ENCODE data around the gene ITGB1BP1.

The ITGB1BP1 gene

DNA sequence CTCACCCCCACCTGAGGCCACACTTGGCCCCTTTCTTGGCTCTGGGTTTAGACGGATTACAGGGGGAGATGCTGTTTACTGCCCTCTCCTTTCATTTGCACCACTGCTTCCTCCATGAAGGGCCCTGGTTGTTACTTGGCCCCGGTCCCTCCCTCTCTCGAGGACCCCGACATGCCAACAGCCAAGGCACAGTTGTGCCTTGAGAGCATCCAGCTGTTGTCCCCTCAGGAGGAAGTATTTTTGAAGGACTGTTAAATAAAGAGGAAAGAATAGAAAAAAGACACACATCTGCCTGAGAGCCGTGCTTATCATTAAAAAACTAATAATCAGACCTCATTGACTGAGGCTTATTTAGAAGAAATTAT is 44.0 kb downstream of the ITGB1BP1 start:
- TF ChIP-seq, protein P1, sequence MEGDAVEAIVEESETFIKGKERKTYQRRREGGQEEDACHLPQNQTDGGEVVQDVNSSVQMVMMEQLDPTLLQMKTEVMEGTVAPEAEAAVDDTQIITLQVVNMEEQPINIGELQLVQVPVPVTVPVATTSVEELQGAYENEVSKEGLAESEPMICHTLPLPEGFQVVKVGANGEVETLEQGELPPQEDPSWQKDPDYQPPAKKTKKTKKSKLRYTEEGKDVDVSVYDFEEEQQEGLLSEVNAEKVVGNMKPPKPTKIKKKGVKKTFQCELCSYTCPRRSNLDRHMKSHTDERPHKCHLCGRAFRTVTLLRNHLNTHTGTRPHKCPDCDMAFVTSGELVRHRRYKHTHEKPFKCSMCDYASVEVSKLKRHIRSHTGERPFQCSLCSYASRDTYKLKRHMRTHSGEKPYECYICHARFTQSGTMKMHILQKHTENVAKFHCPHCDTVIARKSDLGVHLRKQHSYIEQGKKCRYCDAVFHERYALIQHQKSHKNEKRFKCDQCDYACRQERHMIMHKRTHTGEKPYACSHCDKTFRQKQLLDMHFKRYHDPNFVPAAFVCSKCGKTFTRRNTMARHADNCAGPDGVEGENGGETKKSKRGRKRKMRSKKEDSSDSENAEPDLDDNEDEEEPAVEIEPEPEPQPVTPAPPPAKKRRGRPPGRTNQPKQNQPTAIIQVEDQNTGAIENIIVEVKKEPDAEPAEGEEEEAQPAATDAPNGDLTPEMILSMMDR (IDR thresholded peaks at IDR 0.05; ENCODE audit: low read length), result no peak
- no peak for TF ChIP-seq EZH2 (IDR thresholded peaks at IDR 0.05; ENCODE audit: borderline replicate concordance, low read length)
- H3K36me3 ChIP-seq (ENCODE audit: insufficient read depth, low read length), result no peaks in the 10 kb centered on the region
- no peaks in the 10 kb centered on the region for H3K79me2 ChIP-seq (ENCODE audit: insufficient read depth, low read length)
- no peak overlapping the region for H3K9ac ChIP-seq (ENCODE audit: low read length)
- H2AFZ ChIP-seq (ENCODE audit: low read length), result no peak overlapping the region
- 0 out of 2 replicates have a peak, but pooled peaks cover 10% of the 10 kb centered on the region for H3K27me3 ChIP-seq (ENCODE audit: insufficient read depth, low read length)
- no peak overlapping the region for H3K4me3 ChIP-seq (ENCODE audit: low read depth, low read length, poor library complexity, severe bottlenecking)
- H3K9me3 ChIP-seq (ENCODE audit: low read length), result no peaks in the 10 kb centered on the region
- no peaks in the 10 kb centered on the region for H3K9me2 ChIP-seq (ENCODE audit: low read depth, low read length)
- H3K27ac ChIP-seq (ENCODE audit: low read depth, low read length, poor library complexity, severe bottlenecking), result no peak overlapping the region
- no peak overlapping the region for H3K4me2 ChIP-seq (ENCODE audit: low read length)
- H4K20me1 ChIP-seq (ENCODE audit: insufficient read depth, low read length), result no peaks in the 10 kb centered on the region
- H3K4me1 ChIP-seq (ENCODE audit: insufficient read depth, low read length, severe bottlenecking), result no peaks in the 10 kb centered on the region
- H3F3A ChIP-seq (ENCODE audit: insufficient read depth, low read length), result no peaks in the 10 kb centered on the region

DNA sequence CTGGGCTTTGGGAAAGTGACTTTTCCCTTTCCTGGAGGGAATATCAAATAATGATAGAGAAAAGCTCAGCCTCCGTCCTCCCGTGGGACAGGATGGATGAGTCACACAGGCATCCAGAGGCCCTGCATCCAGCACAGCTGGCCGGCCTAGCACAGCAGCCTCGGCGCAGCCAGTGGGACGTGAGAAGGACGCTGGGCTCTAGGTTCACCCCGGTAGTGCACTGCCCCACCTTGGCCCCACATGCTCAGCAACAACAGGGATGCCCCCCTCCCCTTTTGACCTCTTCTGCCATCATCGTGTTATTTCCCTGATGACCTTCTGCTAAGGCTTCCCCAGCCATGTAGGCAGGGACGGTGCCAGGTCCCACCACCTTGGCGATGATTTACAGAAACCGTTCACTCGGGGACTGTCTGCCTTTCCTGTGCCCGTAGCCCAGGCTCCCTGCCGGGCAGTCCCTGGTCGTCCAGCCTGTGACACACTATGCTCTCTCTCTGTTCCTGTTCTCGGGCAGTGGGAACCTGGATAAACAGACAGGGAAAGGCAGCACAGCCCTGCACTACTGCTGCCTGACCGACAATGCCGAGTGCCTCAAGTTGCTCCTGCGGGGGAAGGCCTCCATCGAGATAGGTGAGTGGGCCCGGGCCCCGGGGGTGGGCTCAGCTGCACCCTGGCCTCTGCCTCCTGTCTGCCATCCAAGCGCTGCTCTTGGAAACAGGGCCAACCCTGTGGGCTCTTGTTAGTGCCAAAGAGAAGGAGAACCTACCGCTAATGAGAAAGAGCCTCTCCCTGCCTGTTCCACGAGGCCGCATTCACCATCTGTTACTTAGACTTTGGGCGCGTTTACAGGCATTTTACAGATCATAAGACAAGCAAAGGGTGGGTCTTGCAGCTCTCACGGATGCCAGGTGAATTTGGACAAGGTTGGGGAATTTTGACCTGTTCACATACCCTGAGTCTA is 44.6 kb downstream of the ITGB1BP1 start:
- Histone ChIP-seq H3F3A (ENCODE audit: insufficient read depth, low read length) (no peaks in the 10 kb centered on the region), H3K36me3 (ENCODE audit: insufficient read depth, low read length) (no peaks in the 10 kb centered on the region)

DNA sequence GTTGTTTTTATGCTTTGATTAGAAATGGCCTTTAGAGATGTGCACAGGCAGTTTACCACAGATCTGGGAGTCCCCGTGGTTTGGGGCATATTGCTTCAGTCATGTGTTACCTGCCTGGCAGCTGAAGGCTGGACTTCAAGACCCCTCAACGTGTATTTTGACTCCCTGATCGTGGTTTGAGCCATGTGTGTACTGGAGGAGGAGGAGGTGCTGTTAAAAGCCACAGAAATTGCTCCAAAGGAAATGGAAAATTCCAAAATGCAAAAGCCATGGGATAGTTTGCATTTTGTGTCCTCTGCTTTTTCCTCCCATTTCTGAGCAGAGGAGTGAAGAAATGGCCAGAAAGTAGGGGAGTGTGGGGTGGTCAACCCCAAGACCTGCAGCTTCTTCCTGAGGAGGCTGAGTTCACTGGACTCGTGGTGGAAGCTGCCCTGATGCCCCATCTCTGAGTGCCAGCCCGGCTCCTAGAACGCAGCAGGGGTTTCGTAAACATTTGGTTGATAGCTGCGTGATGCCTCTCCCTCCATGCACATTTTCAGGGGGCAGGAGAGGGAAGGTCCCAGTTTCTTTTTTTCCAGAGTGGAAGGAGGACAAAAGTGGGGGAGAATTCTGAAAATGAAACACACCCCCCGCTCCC is 45.7 kb downstream of the ITGB1BP1 start:
- Histone ChIP-seq H3K9me3 (ENCODE audit: low read length) (no peaks in the 10 kb centered on the region), H3K4me3 (ENCODE audit: low read depth, low read length, poor library complexity, severe bottlenecking) (no peak overlapping the region), H2AFZ (ENCODE audit: low read length) (no peak overlapping the region), H3K27me3 (ENCODE audit: insufficient read depth, low read length) (0 out of 2 replicates have a peak, but pooled peaks cover 10% of the 10 kb centered on the region), H3K27ac (ENCODE audit: low read depth, low read length, poor library complexity, severe bottlenecking) (no peak overlapping the region), H3F3A (ENCODE audit: insufficient read depth, low read length) (no peaks in the 10 kb centered on the region), H3K79me2 (ENCODE audit: insufficient read depth, low read length) (no peaks in the 10 kb centered on the region), H4K20me1 (ENCODE audit: insufficient read depth, low read length) (no peaks in the 10 kb centered on the region), H3K4me1 (ENCODE audit: insufficient read depth, low read length, severe bottlenecking) (no peaks in the 10 kb centered on the region), H3K4me2 (ENCODE audit: low read length) (no peak overlapping the region), H3K9ac (ENCODE audit: low read length) (no peak overlapping the region), H3K36me3 (ENCODE audit: insufficient read depth, low read length) (no peaks in the 10 kb centered on the region), H3K9me2 (ENCODE audit: low read depth, low read length) (no peaks in the 10 kb centered on the region)
- TF ChIP-seq, protein P1 (IDR thresholded peaks at IDR 0.05; ENCODE audit: low read length), result no peak
- TF ChIP-seq EZH2 (IDR thresholded peaks at IDR 0.05; ENCODE audit: borderline replicate concordance, low read length), result no peak

More for the DNA sequence above, 44.6 kb downstream of the ITGB1BP1 start:
- Histone ChIP-seq H3K9ac (ENCODE audit: low read length) (no peak overlapping the region), H3K9me3 (ENCODE audit: low read length) (no peaks in the 10 kb centered on the region), H3K4me1 (ENCODE audit: insufficient read depth, low read length, severe bottlenecking) (no peaks in the 10 kb centered on the region), H3K4me3 (ENCODE audit: low read depth, low read length, poor library complexity, severe bottlenecking) (no peak overlapping the region), H3K79me2 (ENCODE audit: insufficient read depth, low read length) (no peaks in the 10 kb centered on the region), H3K27me3 (ENCODE audit: insufficient read depth, low read length) (0 out of 2 replicates have a peak, but pooled peaks cover 10% of the 10 kb centered on the region), H3K27ac (ENCODE audit: low read depth, low read length, poor library complexity, severe bottlenecking) (no peak overlapping the region), H4K20me1 (ENCODE audit: insufficient read depth, low read length) (no peaks in the 10 kb centered on the region), H2AFZ (ENCODE audit: low read length) (no peak overlapping the region), H3K9me2 (ENCODE audit: low read depth, low read length) (no peaks in the 10 kb centered on the region), H3K4me2 (ENCODE audit: low read length) (no peak overlapping the region)
- TF ChIP-seq, protein P1 (IDR thresholded peaks at IDR 0.05; ENCODE audit: low read length), result no peak
- TF ChIP-seq EZH2 (IDR thresholded peaks at IDR 0.05; ENCODE audit: borderline replicate concordance, low read length), result no peak

Data from OCI-LY1 (cell line).